B cell (primary cell): ENCODE data around the gene LSM10. TPM values are rescaled to one million over a fixed set of nuclear protein-coding genes. Genes with fewer than 3 reads are reported as not detected.

ENCODE experiments used
- ATAC-seq: fragments of 200-7000 bp; cut with Tn5 transposase; one replicate; pipeline ENCODE4 v1.10.0; 2021; ENCODE audit warnings: low read depth, mild to moderate bottlenecking, moderate number of reproducible peaks, moderate library complexity
- CTCF ChIA-PET: fragments of 350-600 bp; sonication (Branson Sonifier 250); formaldehyde crosslinking; loops from one replicate; lab custom pipeline; 2021; ENCODE audit warnings: antibody characterized with exemption, inconsistent platforms; lab: Charles Lee
- POLR2A ChIA-PET: fragments of 350-600 bp; sonication (Branson Sonifier 250); formaldehyde crosslinking; loops from one replicate; lab custom pipeline; 2021; ENCODE audit warnings: antibody characterized with exemption; lab: Charles Lee
- DNase-seq: peaks from one replicate; pipeline ENCODE4 v3.0.0; 2013
- H2AFZ ChIP-seq: 2 replicates; pipeline ENCODE4 v1.6.1; 2012; ENCODE audit warnings: mild to moderate bottlenecking, low read depth, low read length; ENCODE audit not compliant: insufficient read depth, poor library complexity, severe bottlenecking
- H3K27ac ChIP-seq, 2 donors: 1 replicate in 1 of 2; 2 replicates in 1 of 2; pipeline ENCODE4 v1.5.1; 2012 to 2013; ENCODE audit warnings: low read length in 2 of 2, mild to moderate bottlenecking in 2 of 2, moderate library complexity in 1 of 2
- H3K27me3 ChIP-seq, 4 experiments: fragments of 200-600 bp in 1 of 4; sonication (generic) in 1 of 4; replicated peaks in 1 of 4; 1 replicate in 2 of 4; 2 replicates in 2 of 4; pipeline versions ENCODE4 v1.6.1 to v1.7.0; 2013 to 2016; ENCODE audit warnings: low read length in 3 of 4, mild to moderate bottlenecking in 2 of 4, mixed read lengths in 1 of 4, moderate library complexity in 1 of 4; ENCODE audit not compliant: insufficient read depth in 4 of 4, control insufficient read depth in 3 of 4; ENCODE audit errors: control extremely low read depth in 1 of 4
- H3K36me3 ChIP-seq, 2 experiments: replicated peaks in 1 of 2; 1 replicate in 1 of 2; 2 replicates in 1 of 2; pipeline versions ENCODE4 v1.6.1 to v1.7.1; 2013; ENCODE audit warnings: low read length in 1 of 2; ENCODE audit not compliant: insufficient read depth in 2 of 2, control insufficient read depth in 1 of 2; ENCODE audit errors: control extremely low read depth in 1 of 2, extremely low read depth in 1 of 2
- H3K4me1 ChIP-seq, 2 donors: fragments of 200-600 bp in 1 of 2; sonication (generic) in 1 of 2; 1 replicate in 1 of 2; 2 replicates in 1 of 2; pipeline versions ENCODE4 v1.5.1 to v1.6.1; 2013 to 2017; ENCODE audit warnings: low read length in 2 of 2; ENCODE audit not compliant: control insufficient read depth in 2 of 2, insufficient read depth in 2 of 2
- H3K4me2 ChIP-seq: replicated peaks from 2 replicates; pipeline ENCODE3; 2012; ENCODE audit warnings: mild to moderate bottlenecking, low read depth, low read length; ENCODE audit not compliant: poor library complexity, severe bottlenecking
- H3K4me3 ChIP-seq, 5 experiments: fragments of 200-600 bp in 1 of 5; sonication (generic) in 1 of 5; 1 replicate in 3 of 5; 2 replicates in 2 of 5; pipeline versions ENCODE4 v1.5.1 to v1.7.0; 2011 to 2016; ENCODE audit warnings: low read length in 4 of 5, mild to moderate bottlenecking in 4 of 5, low read depth in 2 of 5, control low read depth in 1 of 5, moderate library complexity in 1 of 5; ENCODE audit not compliant: insufficient read depth in 1 of 5; ENCODE audit errors: control extremely low read depth in 1 of 5, extremely low read depth in 1 of 5
- H3K79me2 ChIP-seq: fragments of 200-600 bp; sonication (generic); one replicate; pipeline ENCODE4 v1.6.0; 2016; ENCODE audit warnings: low read length; ENCODE audit not compliant: control insufficient read depth, insufficient read depth
- H3K9ac ChIP-seq: fragments of 200-600 bp; sonication (generic); 2 replicates; pipeline ENCODE4 v1.6.1; 2017; ENCODE audit warnings: mild to moderate bottlenecking, low read length, moderate library complexity
- H3K9me3 ChIP-seq, 3 donors: one replicate each; pipeline versions ENCODE4 v1.6.1 to v1.7.1; 2013; ENCODE audit warnings: low read length in 2 of 3; ENCODE audit not compliant: control insufficient read depth in 2 of 3, insufficient read depth in 1 of 3; ENCODE audit errors: control extremely low read depth in 1 of 3
- H4K20me1 ChIP-seq: 2 replicates; pipeline ENCODE4 v1.6.0; 2012; ENCODE audit warnings: mild to moderate bottlenecking, low read length; ENCODE audit not compliant: insufficient read depth, control insufficient read depth, poor library complexity, severe bottlenecking
- H3K27ac Mint-ChIP-seq: one replicate; pipeline ENCODE4 v1.8.0; 2021; ENCODE audit warnings: mixed read lengths
- H3K27me3 Mint-ChIP-seq: one replicate; pipeline ENCODE4 v1.8.0; 2021; ENCODE audit warnings: mixed read lengths
- H3K4me1 Mint-ChIP-seq: one replicate; pipeline ENCODE4 v1.8.0; 2021; ENCODE audit warnings: mixed read lengths
- H3K4me3 Mint-ChIP-seq: one replicate; pipeline ENCODE4 v1.8.0; 2021; ENCODE audit warnings: mixed read lengths
- H3K9me3 Mint-ChIP-seq: one replicate; pipeline ENCODE4 v1.8.0; 2022; ENCODE audit warnings: mixed read lengths; ENCODE audit not compliant: insufficient read depth
- CTCF ChIP-seq: fragments of 200-600 bp; IDR thresholded peaks from one replicate; pipeline ENCODE4 v1.8.0; 2022; ENCODE audit warnings: antibody characterized with exemption, mild to moderate bottlenecking
- EZH2 ChIP-seq: IDR thresholded peaks from 2 replicates; pipeline ENCODE4 v1.6.1; 2012; ENCODE audit warnings: borderline replicate concordance, low read depth, mild to moderate bottlenecking, moderate library complexity, low read length; ENCODE audit not compliant: insufficient read depth, poor library complexity, severe bottlenecking
- WGBS: methylation state at CpG from one replicate; pipeline ENCODE4 v1.1.5; 2013; ENCODE audit warnings: missing lambda C conversion rate; ENCODE audit not compliant: insufficient coverage; 5-methylcytosine and 5-hydroxymethylcytosine counted together
- intact Hi-C: fragments of 100-400 bp; cut with micrococcal nuclease; formaldehyde crosslinking; loops from one replicate; pipeline ENCODE4 v1.10.0; 2022
- polyA plus RNA-seq: library from polyadenylated mRNA; depleted of rRNA; stranded (reverse); fragments of >200 nt; gene quantifications from 2 replicates; pipeline ENCODE4 v1.2.3, GENCODE V29; 2012
- total RNA-seq, 2 donors: library from RNA; stranded (reverse); fragments of 120-200 nt in 1 of 2; gene quantifications; 1 replicate in 1 of 2; 2 replicates in 1 of 2; pipeline versions ENCODE4 v1.2.3 to v1.2.4, GENCODE V29; 2013 to 2022

Gene LSM10
- total and polyA plus RNA-seq, 2 donors (not counting 1 experiment from before 2014, with no cell fraction given) = 73.5 to 136 TPM

- TF ChIP-seq CTCF (no peak), EZH2 (no peak)
- Histone ChIP-seq H3K4me1 (peaks cover 32 to 56% of the 10 kb centered on the region in 2 donors), H3K4me2 (peak overlapping the region; percentile 78), H4K20me1 (no peaks in the 10 kb centered on the region), H3K4me3 (peak overlapping the region in 4 of 5 experiments; percentile 89 to 99 (median 97)), H3K9me3 (peaks cover 0 to 4% (median 0%) of the 10 kb centered on the region in 3 donors), H3K27ac (peak overlapping the region in 1 of 2 donors; percentile 93), H2AFZ (no peak overlapping the region), H3K9ac (peak overlapping the region; percentile 95), H3K79me2 (peaks cover 85% of the 10 kb centered on the region), H3K27me3 (no peaks in the 10 kb centered on the region), H3K36me3 (peaks cover 0 to 26% of the 10 kb centered on the region in 2 experiments)
- 87% methylated on average over 3 of the region's 6 CpGs for WGBS
- intact Hi-C loops = loop anchor here (5.0 kb wide), 1 partner anchor 754 kb away; the partner anchor contains the start of gene PSMB2
- no peaks in the 10 kb centered on the region for H3K27me3 Mint-ChIP-seq
- peak overlapping the region; percentile 92 for H3K4me3 Mint-ChIP-seq
- ChIA-PET POLR2A (interaction anchor here (1.2 to 4.5 kb wide), 2 partner anchors 9 to 68 kb away, joined by 3 to 34 read pairs; partner anchors contain the start of genes MRPS15 and STK40), CTCF (interaction anchor here (0.7 to 7.4 kb wide), 5 partner anchors 10 to 261 kb away, joined by 3 to 52 read pairs (median 4); partner anchors contain the start of gene STK40)
- H3K4me1 Mint-ChIP-seq = peaks cover 60% of the 10 kb centered on the region
- no peaks in the 10 kb centered on the region for H3K9me3 Mint-ChIP-seq
- no peak for DNase-seq
- peak overlapping the region; percentile 60 for H3K27ac Mint-ChIP-seq
- ATAC-seq = no peak
Observed at GRCh38 chr1:36396359-36396758, 1.3 kb downstream of the LSM10 start.

- Histone ChIP-seq H3K27me3 (no peaks in the 10 kb centered on the region), H4K20me1 (no peaks in the 10 kb centered on the region), H3K4me3 (no peak overlapping the region), H3K27ac (peak overlapping the region in 1 of 2 donors; percentile 92), H3K4me2 (no peak overlapping the region), H3K9ac (no peak overlapping the region), H3K36me3 (peaks cover 0 to 34% of the 10 kb centered on the region in 2 experiments), H2AFZ (no peak overlapping the region), H3K4me1 (peaks cover 59 to 72% of the 10 kb centered on the region in 2 donors), H3K79me2 (peaks cover 80% of the 10 kb centered on the region), H3K9me3 (peaks cover 0 to 4% (median 0%) of the 10 kb centered on the region in 3 donors)
- no peak for ATAC-seq
- no peaks in the 10 kb centered on the region for H3K9me3 Mint-ChIP-seq
- peaks cover 77% of the 10 kb centered on the region for H3K4me1 Mint-ChIP-seq
- H3K4me3 Mint-ChIP-seq = no peak overlapping the region
- ChIA-PET CTCF (interaction anchor here (0.9 to 1.7 kb wide), 2 partner anchors 24 to 27 kb away, joined by 3 to 4 read pairs; no protein-coding TSS in a partner anchor), POLR2A (no interaction called here)
- 99% methylated on average over 19 of the region's 19 CpGs for WGBS
- no peaks in the 10 kb centered on the region for H3K27me3 Mint-ChIP-seq
- H3K27ac Mint-ChIP-seq = peak overlapping the region; percentile 85
- TF ChIP-seq EZH2 (no peak), CTCF (no peak)
- intact Hi-C loops = no loop called here
- no peak for DNase-seq
Observed at GRCh38 chr1:36393686-36394085, 4.0 kb downstream of the LSM10 start.
